OCI-LY3 (cell line): Measurements from ENCODE around the gene COX6B1.

Experiments
- CTCF ChIP-seq: fragments of 200-600, 300-600 bp; sonication (generic); IDR thresholded peaks from 2 replicates; pipeline ENCODE4 v1.5.1; 2014; ENCODE audit warnings: antibody characterized with exemption, low read length, low read depth
- EZH2phosphoT487 ChIP-seq: fragments of 200-600 bp; shearing (Covaris generic); IDR thresholded peaks from 2 replicates; pipeline ENCODE4 v1.6.1; 2018; ENCODE audit warnings: antibody characterized with exemption, mixed run types, low read depth

DNA sequence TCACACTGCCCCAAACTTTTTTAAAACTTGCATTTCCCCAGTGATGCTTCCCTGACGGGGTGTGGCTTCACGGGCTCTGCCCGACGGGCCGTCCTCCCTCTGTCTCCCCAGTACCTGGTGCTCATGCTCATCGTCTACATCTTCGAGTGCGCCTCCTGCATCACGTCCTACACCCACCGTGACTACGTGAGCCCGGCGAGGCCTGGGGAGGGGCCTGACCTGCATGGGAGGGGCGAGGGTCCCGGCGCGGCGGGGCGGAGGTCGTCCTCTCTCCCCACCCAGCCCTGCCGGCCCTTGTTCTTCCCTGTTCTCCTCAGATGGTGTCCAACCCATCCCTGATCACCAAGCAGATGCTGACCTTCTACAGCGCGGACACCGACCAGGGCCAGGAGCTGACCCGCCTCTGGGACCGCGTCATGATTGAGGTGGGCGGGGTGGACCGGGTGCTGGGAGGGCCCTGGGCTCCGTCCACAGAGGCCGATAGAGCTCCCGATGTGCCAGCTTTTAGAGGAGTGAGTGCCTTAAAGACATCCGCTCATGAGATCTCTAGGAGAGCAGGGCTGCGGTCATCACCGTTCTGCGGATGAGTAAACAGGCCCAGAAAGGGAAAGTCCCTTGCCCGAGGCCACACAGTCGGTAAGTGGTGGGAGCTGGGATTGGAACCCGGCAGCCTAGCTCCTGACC, 25.1 kb downstream of the COX6B1 start:
- no peak for TF ChIP-seq CTCF
- TF ChIP-seq EZH2phosphoT487, result no peak
